Measurements from ENCODE around the gene TMPRSS11B.
"Not testable (repeated sequence)": the region's sequence is repeated elsewhere in the genome, so short reads cannot be mapped to it uniquely, and the experiment has no call there.

TMPRSS11B gene

GRCh38 chr4:68216501-68216900 lies 29.0 kb downstream of the TMPRSS11B start:
- no peak for DNase-seq

GRCh38 chr4:68209003-68209402 lies 36.5 kb downstream of the TMPRSS11B start:
- DNase-seq: no peak

- DNase-seq: not testable (repeated sequence)
Observed at GRCh38 chr4:68194305-68194704, 51.2 kb downstream of the TMPRSS11B start.

- DNase-seq: no peak
Observed at GRCh38 chr4:68193194-68193593, 52.3 kb downstream of the TMPRSS11B start.

- no peak for DNase-seq
Observed at GRCh38 chr4:68187145-68187544, 58.3 kb downstream of the TMPRSS11B start.

- no peak for DNase-seq
Observed at GRCh38 chr4:68184923-68185322, 60.6 kb downstream of the TMPRSS11B start.

- no peak for DNase-seq
Observed at GRCh38 chr4:68183417-68183816, 62.1 kb downstream of the TMPRSS11B start.

- no peak for DNase-seq
Observed at GRCh38 chr4:68182382-68182820, 63.1 kb downstream of the TMPRSS11B start.

- no peak for DNase-seq
Observed at GRCh38 chr4:68180849-68181526, 64.5 kb downstream of the TMPRSS11B start.

- DNase-seq: no peak
Observed at GRCh38 chr4:68176904-68177303, 68.6 kb downstream of the TMPRSS11B start.

Data from DMS79 treated with DMSO at 0.1 percent for 48 hours (cell line).